ENCODE measurements around the gene AGGF1. TPM values are rescaled to one million over a fixed set of nuclear protein-coding genes. Genes with fewer than 3 reads are reported as not detected.

The AGGF1 gene
- polyA plus RNA-seq, 1 donor from 2014 or later: 41.2 TPM

DNA sequence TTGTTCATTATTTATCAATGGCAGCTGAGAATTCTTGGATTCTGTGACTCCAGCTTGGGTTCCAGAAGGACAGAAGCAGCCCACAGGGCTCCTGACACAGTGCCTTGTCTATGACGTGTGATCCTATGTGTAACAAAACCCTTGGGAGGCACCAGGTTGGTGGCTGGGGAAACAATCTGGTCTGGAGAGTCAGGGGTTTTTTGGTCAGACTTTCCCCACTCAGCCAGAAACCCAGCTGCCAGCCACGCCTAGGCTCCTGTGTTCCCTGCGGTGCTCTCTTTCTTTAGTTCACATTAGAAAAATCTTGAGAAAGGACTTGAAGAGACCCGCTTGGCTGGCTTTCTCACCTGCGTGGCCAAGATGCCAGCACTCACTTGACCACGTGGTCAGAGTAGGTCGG lies 72.3 kb downstream of the AGGF1 start:
- H3K9ac ChIP-seq (ENCODE audit: low read length): no peak overlapping the region
- H3K9me3 ChIP-seq (ENCODE audit: low read length): no peaks in the 10 kb centered on the region
- TF ChIP-seq EP300 (conservative IDR thresholded peaks at IDR 0.05; ENCODE audit: poor library complexity, severe bottlenecking) (no peak), MXI1 (conservative IDR thresholded peaks at IDR 0.05; ENCODE audit: poor library complexity, severe bottlenecking) (no peak)
- H3K36me3 ChIP-seq (ENCODE audit: insufficient read depth, low read length): no peaks in the 10 kb centered on the region
- H2AFZ ChIP-seq (ENCODE audit: low read depth, low read length): no peak overlapping the region
- no peak overlapping the region for H3K4me3 ChIP-seq (ENCODE audit: low read length)
- no peaks in the 10 kb centered on the region for H4K20me1 ChIP-seq (ENCODE audit: insufficient read depth)
- no peaks in the 10 kb centered on the region for H3F3A ChIP-seq (ENCODE audit: insufficient read depth, low read length, poor library complexity, severe bottlenecking)
- H3K9me2 ChIP-seq (ENCODE audit: insufficient read depth, low read length): no peaks in the 10 kb centered on the region
- H3K4me2 ChIP-seq (ENCODE audit: low read length): no peak overlapping the region
- no peaks in the 10 kb centered on the region for H3K27me3 ChIP-seq (ENCODE audit: insufficient read depth, low read depth, low read length)
- H3K79me2 ChIP-seq (replicated peaks; ENCODE audit: insufficient read depth, low read length): no peaks in the 10 kb centered on the region
- no peak overlapping the region for H3K27ac ChIP-seq (ENCODE audit: low read length)

DNA sequence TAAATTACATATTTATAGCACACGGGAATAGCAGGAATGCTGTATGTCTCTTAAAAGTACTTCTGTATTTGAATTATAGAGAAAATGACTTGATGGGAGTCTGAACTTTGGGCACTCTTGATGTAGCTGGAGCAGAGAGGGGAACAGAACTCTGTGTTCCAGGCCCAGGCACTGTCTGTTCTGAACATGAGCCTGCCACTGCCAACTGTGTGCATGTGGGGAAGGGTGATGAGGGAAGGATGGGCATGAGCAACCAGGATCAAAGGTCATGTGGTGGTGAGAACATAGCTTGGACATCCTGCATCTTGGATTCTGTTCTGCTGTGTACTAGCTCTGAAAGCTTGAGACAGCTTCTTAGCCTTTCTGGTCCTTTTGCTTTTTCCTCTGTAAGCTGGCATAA lies 73.3 kb downstream of the AGGF1 start:
- Histone ChIP-seq H3K9me2 (ENCODE audit: insufficient read depth, low read length) (no peaks in the 10 kb centered on the region), H3K27me3 (ENCODE audit: insufficient read depth, low read depth, low read length) (no peaks in the 10 kb centered on the region), H3K9me3 (ENCODE audit: low read length) (no peaks in the 10 kb centered on the region), H3K9ac (ENCODE audit: low read length) (no peak overlapping the region), H3K79me2 (replicated peaks; ENCODE audit: insufficient read depth, low read length) (no peaks in the 10 kb centered on the region), H3F3A (ENCODE audit: insufficient read depth, low read length, poor library complexity, severe bottlenecking) (no peaks in the 10 kb centered on the region), H2AFZ (ENCODE audit: low read depth, low read length) (no peak overlapping the region), H3K4me3 (ENCODE audit: low read length) (no peak overlapping the region), H3K36me3 (ENCODE audit: insufficient read depth, low read length) (no peaks in the 10 kb centered on the region), H3K27ac (ENCODE audit: low read length) (no peak overlapping the region), H3K4me2 (ENCODE audit: low read length) (no peak overlapping the region), H4K20me1 (ENCODE audit: insufficient read depth) (no peaks in the 10 kb centered on the region)
- TF ChIP-seq POLR2AphosphoS5 (IDR thresholded peaks at IDR 0.05) (no peak), SMC3 (conservative IDR thresholded peaks at IDR 0.05; ENCODE audit: poor library complexity) (no peak), TAF1 (IDR thresholded peaks at IDR 0.05; ENCODE audit: low read depth) (no peak), RAD21 (conservative IDR thresholded peaks at IDR 0.05) (no peak), EP300 (conservative IDR thresholded peaks at IDR 0.05; ENCODE audit: poor library complexity, severe bottlenecking) (no peak), EZH2 (IDR thresholded peaks at IDR 0.05; ENCODE audit: borderline replicate concordance, insufficient read depth, low read length, poor library complexity, severe bottlenecking) (no peak), MXI1 (conservative IDR thresholded peaks at IDR 0.05; ENCODE audit: poor library complexity, severe bottlenecking) (no peak)
- TF ChIP-seq, protein P1, sequence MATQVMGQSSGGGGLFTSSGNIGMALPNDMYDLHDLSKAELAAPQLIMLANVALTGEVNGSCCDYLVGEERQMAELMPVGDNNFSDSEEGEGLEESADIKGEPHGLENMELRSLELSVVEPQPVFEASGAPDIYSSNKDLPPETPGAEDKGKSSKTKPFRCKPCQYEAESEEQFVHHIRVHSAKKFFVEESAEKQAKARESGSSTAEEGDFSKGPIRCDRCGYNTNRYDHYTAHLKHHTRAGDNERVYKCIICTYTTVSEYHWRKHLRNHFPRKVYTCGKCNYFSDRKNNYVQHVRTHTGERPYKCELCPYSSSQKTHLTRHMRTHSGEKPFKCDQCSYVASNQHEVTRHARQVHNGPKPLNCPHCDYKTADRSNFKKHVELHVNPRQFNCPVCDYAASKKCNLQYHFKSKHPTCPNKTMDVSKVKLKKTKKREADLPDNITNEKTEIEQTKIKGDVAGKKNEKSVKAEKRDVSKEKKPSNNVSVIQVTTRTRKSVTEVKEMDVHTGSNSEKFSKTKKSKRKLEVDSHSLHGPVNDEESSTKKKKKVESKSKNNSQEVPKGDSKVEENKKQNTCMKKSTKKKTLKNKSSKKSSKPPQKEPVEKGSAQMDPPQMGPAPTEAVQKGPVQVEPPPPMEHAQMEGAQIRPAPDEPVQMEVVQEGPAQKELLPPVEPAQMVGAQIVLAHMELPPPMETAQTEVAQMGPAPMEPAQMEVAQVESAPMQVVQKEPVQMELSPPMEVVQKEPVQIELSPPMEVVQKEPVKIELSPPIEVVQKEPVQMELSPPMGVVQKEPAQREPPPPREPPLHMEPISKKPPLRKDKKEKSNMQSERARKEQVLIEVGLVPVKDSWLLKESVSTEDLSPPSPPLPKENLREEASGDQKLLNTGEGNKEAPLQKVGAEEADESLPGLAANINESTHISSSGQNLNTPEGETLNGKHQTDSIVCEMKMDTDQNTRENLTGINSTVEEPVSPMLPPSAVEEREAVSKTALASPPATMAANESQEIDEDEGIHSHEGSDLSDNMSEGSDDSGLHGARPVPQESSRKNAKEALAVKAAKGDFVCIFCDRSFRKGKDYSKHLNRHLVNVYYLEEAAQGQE (IDR thresholded peaks at IDR 0.05; ENCODE audit: borderline replicate concordance): no peak
- TF ChIP-seq, protein P2, sequence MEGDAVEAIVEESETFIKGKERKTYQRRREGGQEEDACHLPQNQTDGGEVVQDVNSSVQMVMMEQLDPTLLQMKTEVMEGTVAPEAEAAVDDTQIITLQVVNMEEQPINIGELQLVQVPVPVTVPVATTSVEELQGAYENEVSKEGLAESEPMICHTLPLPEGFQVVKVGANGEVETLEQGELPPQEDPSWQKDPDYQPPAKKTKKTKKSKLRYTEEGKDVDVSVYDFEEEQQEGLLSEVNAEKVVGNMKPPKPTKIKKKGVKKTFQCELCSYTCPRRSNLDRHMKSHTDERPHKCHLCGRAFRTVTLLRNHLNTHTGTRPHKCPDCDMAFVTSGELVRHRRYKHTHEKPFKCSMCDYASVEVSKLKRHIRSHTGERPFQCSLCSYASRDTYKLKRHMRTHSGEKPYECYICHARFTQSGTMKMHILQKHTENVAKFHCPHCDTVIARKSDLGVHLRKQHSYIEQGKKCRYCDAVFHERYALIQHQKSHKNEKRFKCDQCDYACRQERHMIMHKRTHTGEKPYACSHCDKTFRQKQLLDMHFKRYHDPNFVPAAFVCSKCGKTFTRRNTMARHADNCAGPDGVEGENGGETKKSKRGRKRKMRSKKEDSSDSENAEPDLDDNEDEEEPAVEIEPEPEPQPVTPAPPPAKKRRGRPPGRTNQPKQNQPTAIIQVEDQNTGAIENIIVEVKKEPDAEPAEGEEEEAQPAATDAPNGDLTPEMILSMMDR (IDR thresholded peaks at IDR 0.05; ENCODE audit: poor library complexity, severe bottlenecking): no peak

DNA sequence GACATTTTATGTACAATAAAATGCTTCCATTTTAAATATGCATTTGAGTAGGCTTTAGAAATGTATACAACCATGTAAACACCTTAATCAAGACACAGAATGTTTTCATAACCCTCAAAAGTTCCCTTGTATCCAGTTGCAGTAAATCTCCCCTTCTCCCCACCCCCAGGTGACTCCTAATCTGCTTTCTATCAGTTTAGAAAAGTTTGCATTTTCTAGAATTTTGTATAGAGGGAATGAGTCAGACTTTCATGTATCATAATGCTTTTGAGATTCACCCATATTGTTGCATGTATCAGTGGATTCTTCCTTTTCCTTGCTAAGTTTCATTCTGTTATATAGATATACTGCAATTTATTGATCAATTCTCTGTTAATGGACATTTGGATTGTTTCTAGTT lies 74.6 kb downstream of the AGGF1 start:
- Histone ChIP-seq H3K4me3 (ENCODE audit: low read length) (no peak overlapping the region), H3K9ac (ENCODE audit: low read length) (no peak overlapping the region), H3K9me2 (ENCODE audit: insufficient read depth, low read length) (no peaks in the 10 kb centered on the region), H3K79me2 (replicated peaks; ENCODE audit: insufficient read depth, low read length) (no peaks in the 10 kb centered on the region), H3K36me3 (ENCODE audit: insufficient read depth, low read length) (no peaks in the 10 kb centered on the region), H3K9me3 (ENCODE audit: low read length) (no peaks in the 10 kb centered on the region), H3K27me3 (ENCODE audit: insufficient read depth, low read depth, low read length) (no peaks in the 10 kb centered on the region), H3K4me2 (ENCODE audit: low read length) (no peak overlapping the region), H2AFZ (ENCODE audit: low read depth, low read length) (no peak overlapping the region), H3F3A (ENCODE audit: insufficient read depth, low read length, poor library complexity, severe bottlenecking) (no peaks in the 10 kb centered on the region), H3K27ac (ENCODE audit: low read length) (no peak overlapping the region), H4K20me1 (ENCODE audit: insufficient read depth) (no peaks in the 10 kb centered on the region)
- TF ChIP-seq RAD21 (conservative IDR thresholded peaks at IDR 0.05) (no peak), SMC3 (conservative IDR thresholded peaks at IDR 0.05; ENCODE audit: poor library complexity) (no peak), EZH2 (IDR thresholded peaks at IDR 0.05; ENCODE audit: borderline replicate concordance, insufficient read depth, low read length, poor library complexity, severe bottlenecking) (no peak), TAF1 (IDR thresholded peaks at IDR 0.05; ENCODE audit: low read depth) (no peak), MXI1 (conservative IDR thresholded peaks at IDR 0.05; ENCODE audit: poor library complexity, severe bottlenecking) (no peak), EP300 (conservative IDR thresholded peaks at IDR 0.05; ENCODE audit: poor library complexity, severe bottlenecking) (no peak), POLR2AphosphoS5 (IDR thresholded peaks at IDR 0.05) (no peak)
- TF ChIP-seq, protein P1 (IDR thresholded peaks at IDR 0.05; ENCODE audit: borderline replicate concordance): no peak
- TF ChIP-seq, protein P2 (IDR thresholded peaks at IDR 0.05; ENCODE audit: poor library complexity, severe bottlenecking): no peak

Measured in neural cell (in vitro differentiated cells).